Peyer's patch (tissue), 4 donors: Measurements from ENCODE around the gene CLIP4. TPM values are rescaled to one million over a fixed set of nuclear protein-coding genes. Genes with fewer than 3 reads are reported as not detected.

ENCODE experiments used
- DNase-seq, 3 donors: peaks; one replicate each; pipeline ENCODE4 v3.0.0-alpha.2; 2017 to 2019
- H3K27ac ChIP-seq, 4 donors: fragments of 200-600 bp; sonication (generic); one replicate each; pipeline ENCODE4 v1.5.1; 2016 to 2019
- H3K27me3 ChIP-seq, 2 donors: fragments of 200-600 bp; sonication (generic); one replicate each; pipeline ENCODE4 v1.5.1; 2019
- H3K36me3 ChIP-seq, 3 donors: fragments of 200-600 bp; sonication (generic); one replicate each; pipeline ENCODE4 v1.5.1; 2016 to 2019
- H3K4me1 ChIP-seq, 4 donors: fragments of 200-600 bp; sonication (generic); one replicate each; pipeline ENCODE4 v1.5.1; 2016 to 2019
- H3K4me3 ChIP-seq, 4 donors: fragments of 200-600 bp; sonication (generic); 1 replicate in 3 of 4; 2 replicates in 1 of 4; pipeline ENCODE4 v1.5.1; 2016 to 2019; ENCODE audit warnings: mild to moderate bottlenecking in 1 of 4
- H3K9me3 ChIP-seq, 4 donors: fragments of 200-600 bp; sonication (generic); one replicate each; pipeline ENCODE4 v1.5.1; 2016 to 2019; ENCODE audit warnings: mild to moderate bottlenecking in 1 of 4
- POLR2A ChIP-seq, 2 donors: fragments of 450-650 bp; IDR thresholded peaks; one replicate each; pipeline ENCODE4 v1.5.1; 2017; ENCODE audit warnings: antibody characterized with exemption in 2 of 2, mild to moderate bottlenecking in 2 of 2, moderate library complexity in 2 of 2
- total RNA-seq, 4 donors: library from RNA; depleted of rRNA; stranded (reverse); fragments of >200 nt; gene quantifications; one replicate each; pipeline ENCODE4 v1.1.0, GENCODE V29; 2016
- TF ChIP-seq, protein P1 (sequence below), 6 experiments: fragments of 450-650 bp in 4 of 6; fragments of 200-600 bp in 2 of 6; sonication (generic) in 1 of 6; IDR thresholded peaks; one replicate each; pipeline ENCODE4 v1.5.1; 2017 to 2019; ENCODE audit warnings: antibody characterized with exemption in 6 of 6, mild to moderate bottlenecking in 3 of 6, moderate library complexity in 1 of 6

The CLIP4 gene
- total RNA-seq, 4 donors from 2014 or later = 7.0 to 40.4 (median 16.9) TPM

DNA sequence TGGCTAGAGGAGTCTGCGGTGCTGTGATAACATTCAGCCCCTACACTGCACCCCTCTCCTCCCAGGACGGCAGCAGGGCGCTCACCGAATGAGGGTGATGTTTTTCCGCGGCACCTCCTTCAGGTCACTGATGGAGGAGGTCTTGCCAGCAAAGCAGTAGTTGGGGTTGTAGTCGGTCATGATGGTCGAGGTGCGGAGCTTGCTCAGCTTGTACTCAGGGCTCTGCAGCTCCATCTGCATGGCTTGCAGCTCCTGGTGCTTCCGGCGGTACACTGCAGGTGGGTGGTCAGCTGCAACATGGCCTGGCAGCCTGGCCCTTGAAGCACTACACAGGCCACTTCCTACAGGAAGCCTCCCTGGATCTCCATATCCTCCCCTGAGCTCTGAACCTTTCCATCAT is 108.0 kb downstream of the CLIP4 start:
- Histone ChIP-seq H3K27ac (no peak overlapping the region), H3K9me3 (no peaks in the 10 kb centered on the region), H3K36me3 (no peaks in the 10 kb centered on the region), H3K4me1 (no peaks in the 10 kb centered on the region), H3K4me3 (no peak overlapping the region), H3K27me3 (no peaks in the 10 kb centered on the region)
- TF ChIP-seq, protein P1, sequence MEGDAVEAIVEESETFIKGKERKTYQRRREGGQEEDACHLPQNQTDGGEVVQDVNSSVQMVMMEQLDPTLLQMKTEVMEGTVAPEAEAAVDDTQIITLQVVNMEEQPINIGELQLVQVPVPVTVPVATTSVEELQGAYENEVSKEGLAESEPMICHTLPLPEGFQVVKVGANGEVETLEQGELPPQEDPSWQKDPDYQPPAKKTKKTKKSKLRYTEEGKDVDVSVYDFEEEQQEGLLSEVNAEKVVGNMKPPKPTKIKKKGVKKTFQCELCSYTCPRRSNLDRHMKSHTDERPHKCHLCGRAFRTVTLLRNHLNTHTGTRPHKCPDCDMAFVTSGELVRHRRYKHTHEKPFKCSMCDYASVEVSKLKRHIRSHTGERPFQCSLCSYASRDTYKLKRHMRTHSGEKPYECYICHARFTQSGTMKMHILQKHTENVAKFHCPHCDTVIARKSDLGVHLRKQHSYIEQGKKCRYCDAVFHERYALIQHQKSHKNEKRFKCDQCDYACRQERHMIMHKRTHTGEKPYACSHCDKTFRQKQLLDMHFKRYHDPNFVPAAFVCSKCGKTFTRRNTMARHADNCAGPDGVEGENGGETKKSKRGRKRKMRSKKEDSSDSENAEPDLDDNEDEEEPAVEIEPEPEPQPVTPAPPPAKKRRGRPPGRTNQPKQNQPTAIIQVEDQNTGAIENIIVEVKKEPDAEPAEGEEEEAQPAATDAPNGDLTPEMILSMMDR (IDR thresholded peaks at IDR 0.05) = no peak
- TF ChIP-seq POLR2A (IDR thresholded peaks at IDR 0.05) = no peak
- peak in 1 of 3 donors; percentile 40 for DNase-seq

DNA sequence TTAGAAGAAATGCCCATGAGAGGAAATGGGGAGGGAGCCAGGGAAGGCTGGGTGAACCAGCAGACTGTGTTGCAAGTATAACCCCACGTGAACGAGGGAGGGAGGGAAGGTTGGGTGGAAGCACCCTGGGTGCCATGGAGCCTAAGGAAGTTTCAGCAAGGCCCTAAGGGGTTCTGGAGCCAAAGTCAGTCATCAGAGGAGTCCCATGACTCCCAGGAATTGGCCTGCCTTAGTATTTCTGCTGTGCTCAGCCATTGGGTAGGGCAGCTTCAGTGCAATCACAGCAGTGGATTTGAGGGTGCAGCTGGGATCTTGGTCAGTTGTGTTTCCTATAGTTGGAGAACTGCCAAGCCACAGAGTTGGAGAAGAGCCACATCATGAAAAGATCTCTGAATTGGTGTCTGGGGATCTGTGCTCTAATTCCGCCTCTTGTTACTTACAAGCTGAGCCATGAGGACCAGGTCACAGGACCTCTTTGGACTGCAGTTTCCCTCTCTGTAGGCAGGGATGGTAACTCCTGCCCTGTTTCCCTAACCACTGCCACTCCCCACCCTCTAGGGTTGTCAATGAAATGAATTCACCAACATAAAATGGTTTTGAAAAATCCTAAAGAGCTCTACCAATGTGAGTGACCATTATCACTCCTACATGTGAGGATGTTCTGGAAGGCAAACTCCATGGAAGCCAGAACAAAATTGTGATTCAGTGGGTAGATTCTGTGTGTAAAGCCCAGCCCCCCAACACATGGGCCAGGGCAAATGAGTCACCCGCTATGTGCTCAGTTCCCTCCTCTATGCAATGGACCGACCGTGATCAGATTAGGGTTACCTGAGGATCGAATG is 108.9 kb downstream of the CLIP4 start:
- H3K4me3 ChIP-seq = no peak overlapping the region
- no peaks in the 10 kb centered on the region for H3K9me3 ChIP-seq
- H3K27ac ChIP-seq = no peak overlapping the region
- TF ChIP-seq POLR2A (IDR thresholded peaks at IDR 0.05) = no peak
- TF ChIP-seq, protein P1 (IDR thresholded peaks at IDR 0.05) = no peak
- no peaks in the 10 kb centered on the region for H3K27me3 ChIP-seq
- DNase-seq = peak in 1 of 3 donors; percentile 49
- no peaks in the 10 kb centered on the region for H3K4me1 ChIP-seq
- no peaks in the 10 kb centered on the region for H3K36me3 ChIP-seq

GRCh38 chr2:29224693-29225551 is 109.7 kb downstream of the CLIP4 start:
- no peaks in the 10 kb centered on the region for H3K36me3 ChIP-seq
- H3K4me1 ChIP-seq = no peaks in the 10 kb centered on the region
- no peak overlapping the region for H3K4me3 ChIP-seq
- no peaks in the 10 kb centered on the region for H3K27me3 ChIP-seq
- H3K9me3 ChIP-seq = no peaks in the 10 kb centered on the region
- DNase-seq = peak in 1 of 3 donors; percentile 39
- no peak overlapping the region for H3K27ac ChIP-seq
- no peak for TF ChIP-seq POLR2A (IDR thresholded peaks at IDR 0.05)
- TF ChIP-seq, protein P1 (IDR thresholded peaks at IDR 0.05) = no peak

GRCh38 chr2:29225814-29226213 is 110.6 kb downstream of the CLIP4 start:
- TF ChIP-seq POLR2A (IDR thresholded peaks at IDR 0.05) = no peak
- TF ChIP-seq, protein P1 (IDR thresholded peaks at IDR 0.05) = no peak
- no peaks in the 10 kb centered on the region for H3K9me3 ChIP-seq
- DNase-seq = no peak

DNA sequence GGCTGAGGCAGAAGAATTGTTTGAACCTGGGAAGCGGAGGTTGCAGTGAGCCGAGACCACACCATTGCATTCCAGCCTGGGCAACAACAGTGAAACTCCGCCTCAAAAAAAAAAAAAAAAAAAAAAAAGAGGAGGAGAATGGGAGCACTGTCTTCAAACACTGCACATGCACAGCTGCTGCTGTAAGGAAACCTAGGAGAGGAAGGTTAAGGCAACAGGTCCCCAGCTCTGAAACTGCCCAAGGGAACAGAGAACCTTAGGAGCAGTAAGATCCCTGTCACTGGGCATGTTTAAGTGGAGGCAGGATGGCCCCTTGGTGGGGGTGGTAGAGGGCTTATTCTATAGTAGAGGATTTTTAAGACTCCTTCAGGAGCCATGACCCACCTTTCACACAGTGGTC is 111.2 kb downstream of the CLIP4 start:
- Histone ChIP-seq H3K27me3 (no peaks in the 10 kb centered on the region), H3K27ac (no peak overlapping the region), H3K4me3 (no peak overlapping the region), H3K4me1 (no peaks in the 10 kb centered on the region), H3K9me3 (no peaks in the 10 kb centered on the region), H3K36me3 (no peaks in the 10 kb centered on the region)
- TF ChIP-seq POLR2A (IDR thresholded peaks at IDR 0.05) = no peak
- TF ChIP-seq, protein P1 (IDR thresholded peaks at IDR 0.05) = no peak
- no peak for DNase-seq

More at GRCh38 chr2:29225814-29226213, 110.6 kb downstream of the CLIP4 start:
- Histone ChIP-seq H3K27ac (no peak overlapping the region), H3K4me1 (no peaks in the 10 kb centered on the region), H3K27me3 (no peaks in the 10 kb centered on the region), H3K4me3 (no peak overlapping the region), H3K36me3 (no peaks in the 10 kb centered on the region)
